Fibroblast of skin of left quadriceps (primary cell): Measurements from ENCODE around the gene MCF2L.

Experiments
- DNase-seq, 2 experiments: peaks; one replicate each; pipeline ENCODE4 v3.0.0-alpha.2; 2013; ENCODE audit warnings: low read depth in 2 of 2

Gene MCF2L

DNA sequence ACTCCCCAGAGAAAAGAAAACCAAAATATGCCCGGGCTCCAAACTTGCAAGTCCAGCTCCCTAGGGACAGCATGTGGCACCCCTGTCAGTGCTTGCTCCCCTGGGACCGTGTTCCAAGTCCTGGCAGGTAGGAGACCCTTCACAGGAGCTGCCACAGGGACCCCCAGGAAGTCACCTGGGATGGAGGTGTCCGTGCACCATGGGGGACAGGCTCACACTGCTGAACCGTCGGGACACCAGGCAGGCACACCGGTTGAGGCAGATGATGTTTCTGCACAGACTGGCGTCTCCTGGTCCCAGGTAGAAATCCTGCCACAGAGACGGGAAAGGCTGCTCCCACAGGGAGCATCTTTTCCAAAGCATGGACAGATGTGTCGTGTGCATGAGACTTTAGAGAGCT, 177.7 kb downstream of the MCF2L start:
- DNase-seq, result no peak

DNA sequence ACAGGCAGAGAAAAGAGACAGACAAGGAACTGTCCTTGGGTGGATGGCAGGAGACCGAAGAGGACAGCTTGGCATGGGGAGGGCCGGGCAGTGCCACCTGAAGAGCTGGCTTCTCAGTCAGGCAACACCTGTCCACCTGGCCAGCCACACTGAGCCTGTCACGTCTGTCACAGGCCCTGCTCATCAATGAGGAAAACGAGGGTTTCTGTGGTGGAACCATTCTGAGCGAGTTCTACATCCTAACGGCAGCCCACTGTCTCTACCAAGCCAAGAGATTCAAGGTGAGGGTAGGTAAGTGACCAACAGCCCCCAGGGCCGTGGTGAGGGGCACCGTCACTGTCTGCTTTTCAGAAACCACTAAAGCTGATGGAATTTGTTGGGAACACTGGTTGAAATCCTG, 178.2 kb downstream of the MCF2L start:
- DNase-seq, result no peak

DNA sequence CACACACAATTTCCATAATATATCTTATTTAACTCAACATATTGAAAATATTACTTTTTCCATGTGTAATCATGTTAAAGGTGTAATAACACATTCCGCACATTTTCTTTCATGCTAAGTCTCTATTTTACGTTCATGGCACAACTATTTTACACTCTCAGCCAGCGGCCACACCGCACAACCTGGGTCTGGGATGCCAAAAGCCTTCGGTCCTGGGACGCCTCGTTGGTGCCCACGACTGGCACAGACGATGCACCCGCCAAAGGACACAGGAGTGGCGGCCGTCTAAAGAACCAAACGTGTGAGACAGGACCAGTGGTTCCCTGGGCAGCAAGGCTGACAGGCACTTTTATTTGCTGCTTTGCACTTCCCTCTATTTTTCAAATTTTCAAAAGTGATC, 179.4 kb downstream of the MCF2L start:
- DNase-seq, result no peak

DNA sequence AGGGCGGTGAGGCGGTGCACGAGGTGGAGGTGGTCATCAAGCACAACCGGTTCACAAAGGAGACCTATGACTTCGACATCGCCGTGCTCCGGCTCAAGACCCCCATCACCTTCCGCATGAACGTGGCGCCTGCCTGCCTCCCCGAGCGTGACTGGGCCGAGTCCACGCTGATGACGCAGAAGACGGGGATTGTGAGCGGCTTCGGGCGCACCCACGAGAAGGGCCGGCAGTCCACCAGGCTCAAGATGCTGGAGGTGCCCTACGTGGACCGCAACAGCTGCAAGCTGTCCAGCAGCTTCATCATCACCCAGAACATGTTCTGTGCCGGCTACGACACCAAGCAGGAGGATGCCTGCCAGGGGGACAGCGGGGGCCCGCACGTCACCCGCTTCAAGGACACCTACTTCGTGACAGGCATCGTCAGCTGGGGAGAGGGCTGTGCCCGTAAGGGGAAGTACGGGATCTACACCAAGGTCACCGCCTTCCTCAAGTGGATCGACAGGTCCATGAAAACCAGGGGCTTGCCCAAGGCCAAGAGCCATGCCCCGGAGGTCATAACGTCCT, 180.0 kb downstream of the MCF2L start:
- no peak for DNase-seq
